CD4-positive, alpha-beta T cell (primary cell): Measurements from ENCODE around the gene GRIN2A. TPM values are rescaled to one million over a fixed set of nuclear protein-coding genes. Genes with fewer than 3 reads are reported as not detected.

Experiments used
- ATAC-seq: fragments of 200-7000 bp; cut with Tn5 transposase; one replicate; pipeline ENCODE4 v1.10.0; 2022; ENCODE audit warnings: mild to moderate bottlenecking; ENCODE audit not compliant: poor library complexity
- CTCF ChIA-PET: fragments of 350-600 bp; sonication (Branson Sonifier 250); formaldehyde crosslinking; loops from one replicate; lab custom pipeline; 2021; ENCODE audit warnings: antibody characterized with exemption, inconsistent platforms; lab: Charles Lee
- POLR2A ChIA-PET: fragments of 350-600 bp; sonication (Branson Sonifier 250); formaldehyde crosslinking; loops from one replicate; lab custom pipeline; 2021; ENCODE audit warnings: antibody characterized with exemption, inconsistent platforms; lab: Charles Lee
- DNase-seq, 14 experiments: peaks; one replicate each; pipeline ENCODE4 v3.0.0-alpha.2; 2013 to 2020; ENCODE audit warnings: mixed read lengths in 2 of 14
- H3K27ac ChIP-seq, 2 donors: one replicate each; pipeline versions ENCODE4 v1.5.1 to v1.7.0; 2013; ENCODE audit warnings: low read length in 2 of 2, low read depth in 1 of 2, mild to moderate bottlenecking in 1 of 2
- H3K27me3 ChIP-seq, 2 experiments: 1 replicate in 1 of 2; 2 replicates in 1 of 2; pipeline versions ENCODE4 v1.6.1 to v1.7.0; 2013; ENCODE audit warnings: low read length in 2 of 2, control low read depth in 1 of 2, mild to moderate bottlenecking in 1 of 2, moderate library complexity in 1 of 2; ENCODE audit not compliant: insufficient read depth in 2 of 2, control insufficient read depth in 1 of 2
- H3K36me3 ChIP-seq: one replicate; pipeline ENCODE4 v1.6.1; 2013; ENCODE audit warnings: low read length, control low read depth; ENCODE audit not compliant: insufficient read depth
- H3K4me1 ChIP-seq: one replicate; pipeline ENCODE4 v1.6.1; 2013; ENCODE audit warnings: low read length, control low read depth; ENCODE audit not compliant: insufficient read depth
- H3K4me3 ChIP-seq: one replicate; pipeline ENCODE4 v1.5.1; 2013; ENCODE audit warnings: mild to moderate bottlenecking, low read length, moderate library complexity
- H3K9me3 ChIP-seq, 2 experiments: 1 replicate in 1 of 2; 2 replicates in 1 of 2; pipeline versions ENCODE4 v1.6.1 to v1.7.0; 2013; ENCODE audit warnings: low read length in 2 of 2, mild to moderate bottlenecking in 2 of 2, control low read depth in 1 of 2, moderate library complexity in 1 of 2; ENCODE audit not compliant: control insufficient read depth in 1 of 2, insufficient read depth in 1 of 2
- H3K27ac Mint-ChIP-seq: one replicate; pipeline ENCODE4 v1.8.0; 2020; ENCODE audit warnings: mixed read lengths
- H3K27me3 Mint-ChIP-seq: one replicate; pipeline ENCODE4 v1.8.0; 2021; ENCODE audit warnings: mixed read lengths
- H3K36me3 Mint-ChIP-seq: one replicate; pipeline ENCODE4 v1.8.0; 2021; ENCODE audit warnings: low read depth, mixed read lengths
- H3K4me1 Mint-ChIP-seq: one replicate; pipeline ENCODE4 v1.8.0; 2021; ENCODE audit warnings: low read depth, mixed read lengths
- H3K4me3 Mint-ChIP-seq: one replicate; pipeline ENCODE4 v1.8.0; 2020; ENCODE audit warnings: mild to moderate bottlenecking, mixed read lengths
- H3K9me3 Mint-ChIP-seq: one replicate; pipeline ENCODE4 v1.8.0; 2020; ENCODE audit warnings: mixed read lengths
- CTCF ChIP-seq: fragments of 200-600 bp; IDR thresholded peaks from one replicate; pipeline ENCODE4 v1.8.0; 2022; ENCODE audit warnings: antibody characterized with exemption, mild to moderate bottlenecking
- intact Hi-C, 2 experiments: fragments of 100-400 bp; cut with DNase I in 1 of 2; cut with micrococcal nuclease in 1 of 2; formaldehyde crosslinking; loops; one replicate each; pipeline versions ENCODE4 v1.15.1 to v1.9.0; 2023 to 2025; cut with DNase I, micrococcal nuclease
- total RNA-seq, 174 experiments: library from RNA in 2 of 174; stranded (reverse) in 2 of 174; gene quantifications; one replicate each; pipeline ENCODE4 v1.2.3 and lab custom pipeline; 2021 to 2026

The GRIN2A gene
- total RNA-seq, 2 experiments from 2014 or later: not detected

- H3K9me3 ChIP-seq: peaks cover 0 to 9% of the 10 kb centered on the region in 2 experiments
- H3K36me3 Mint-ChIP-seq: no peaks in the 10 kb centered on the region
- DNase-seq (no peak), ATAC-seq (no peak)
- CTCF ChIA-PET: no interaction called here
- H3K36me3 ChIP-seq: no peaks in the 10 kb centered on the region
- H3K4me3 Mint-ChIP-seq: no peak overlapping the region
- no peak overlapping the region for H3K27ac ChIP-seq
- H3K4me1 Mint-ChIP-seq: no peaks in the 10 kb centered on the region
- H3K27ac Mint-ChIP-seq: no peak overlapping the region
- no peak overlapping the region for H3K4me3 ChIP-seq
- peaks cover 0 to 3% of the 10 kb centered on the region in 2 experiments for H3K27me3 ChIP-seq
- H3K9me3 Mint-ChIP-seq: peaks cover under 1% of the 10 kb centered on the region
- POLR2A ChIA-PET: no interaction called here
- no peak for TF ChIP-seq CTCF
- no peaks in the 10 kb centered on the region for H3K4me1 ChIP-seq
- intact Hi-C loops: no loop called here
- peaks cover 12% of the 10 kb centered on the region for H3K27me3 Mint-ChIP-seq
These were observed 78.5 kb downstream of the GRIN2A start for GRCh38 chr16:10103700-10104099.

GRCh38 chr16:10103118-10103517, 79.1 kb downstream of the GRIN2A start:
- intact Hi-C loops: no loop called here
- H3K27ac ChIP-seq: no peak overlapping the region
- Mint-ChIP-seq H3K4me1 (no peaks in the 10 kb centered on the region), H3K4me3 (no peak overlapping the region), H3K9me3 (peaks cover 3% of the 10 kb centered on the region), H3K27me3 (peaks cover 12% of the 10 kb centered on the region), H3K27ac (no peak overlapping the region), H3K36me3 (no peaks in the 10 kb centered on the region)
- H3K4me3 ChIP-seq: no peak overlapping the region
- H3K27me3 ChIP-seq: peaks cover 0 to 3% of the 10 kb centered on the region in 2 experiments
- ChIA-PET CTCF (no interaction called here), POLR2A (no interaction called here)
- no peak for ATAC-seq
- H3K4me1 ChIP-seq: no peaks in the 10 kb centered on the region
- H3K36me3 ChIP-seq: no peaks in the 10 kb centered on the region
- DNase-seq: no peak
- H3K9me3 ChIP-seq: peaks cover 0 to 9% of the 10 kb centered on the region in 2 experiments
- TF ChIP-seq CTCF: no peak

GRCh38 chr16:10100829-10101228, 81.4 kb downstream of the GRIN2A start:
- no peaks in the 10 kb centered on the region for H3K36me3 ChIP-seq

More at GRCh38 chr16:10100829-10101228, 81.4 kb downstream of the GRIN2A start:
- TF ChIP-seq CTCF: no peak
- Mint-ChIP-seq H3K9me3 (peaks cover 6% of the 10 kb centered on the region), H3K27ac (no peak overlapping the region), H3K4me3 (no peak overlapping the region), H3K4me1 (no peaks in the 10 kb centered on the region), H3K36me3 (no peaks in the 10 kb centered on the region), H3K27me3 (peaks cover 17% of the 10 kb centered on the region)
- CTCF ChIA-PET: no interaction called here
- intact Hi-C loops: no loop called here
- Histone ChIP-seq H3K4me1 (no peaks in the 10 kb centered on the region), H3K27me3 (peaks cover 0 to 3% of the 10 kb centered on the region in 2 experiments), H3K27ac (no peak overlapping the region), H3K9me3 (peaks cover 0 to 9% of the 10 kb centered on the region in 2 experiments), H3K4me3 (no peak overlapping the region)
- POLR2A ChIA-PET: no interaction called here
- no peak for DNase-seq
- ATAC-seq: no peak
